ENCODE data around the gene ACACB.

ACACB gene

GRCh38 chr12:109209082-109209481, 92.7 kb downstream of the ACACB start:
- no peak for DNase-seq (ENCODE audit: low spot score)
- in situ Hi-C loops (cut with MboI; ENCODE audit: low pct_unique_long_range_greater_than_20kb, low sequenced_read_pairs, unreplicated experiment) = no loop called here

DNA sequence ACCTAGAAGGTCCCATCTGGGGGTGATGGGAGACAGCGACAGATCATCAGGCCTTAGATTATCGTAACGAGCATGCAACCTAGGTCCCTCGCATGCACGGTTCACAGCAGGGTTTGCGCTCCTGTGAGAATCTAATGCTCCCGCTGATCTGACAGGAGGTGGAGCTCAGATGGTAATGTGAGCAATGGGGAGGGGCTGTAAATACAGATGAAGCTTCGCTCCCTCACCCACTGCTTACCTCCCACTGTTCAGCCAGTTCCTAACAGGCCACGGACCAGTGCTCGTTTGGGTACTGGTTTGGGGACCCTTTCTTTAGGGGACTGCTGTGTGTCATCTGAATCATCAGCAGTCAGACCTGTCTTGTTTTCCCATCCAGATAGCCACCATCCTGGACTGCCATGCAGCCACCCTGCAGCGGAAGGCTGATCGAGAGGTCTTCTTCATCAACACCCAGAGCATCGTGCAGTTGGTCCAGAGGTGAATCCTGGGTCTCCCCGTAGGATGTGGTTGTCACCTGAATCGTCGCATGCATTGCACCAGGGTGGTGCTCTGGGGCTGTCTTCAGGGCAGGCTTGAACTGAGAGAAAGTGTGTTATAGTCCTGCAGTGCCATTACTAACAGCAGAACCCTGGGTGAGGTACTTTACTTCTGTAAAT, 96.2 kb downstream of the ACACB start:
- TF ChIP-seq, protein P1, sequence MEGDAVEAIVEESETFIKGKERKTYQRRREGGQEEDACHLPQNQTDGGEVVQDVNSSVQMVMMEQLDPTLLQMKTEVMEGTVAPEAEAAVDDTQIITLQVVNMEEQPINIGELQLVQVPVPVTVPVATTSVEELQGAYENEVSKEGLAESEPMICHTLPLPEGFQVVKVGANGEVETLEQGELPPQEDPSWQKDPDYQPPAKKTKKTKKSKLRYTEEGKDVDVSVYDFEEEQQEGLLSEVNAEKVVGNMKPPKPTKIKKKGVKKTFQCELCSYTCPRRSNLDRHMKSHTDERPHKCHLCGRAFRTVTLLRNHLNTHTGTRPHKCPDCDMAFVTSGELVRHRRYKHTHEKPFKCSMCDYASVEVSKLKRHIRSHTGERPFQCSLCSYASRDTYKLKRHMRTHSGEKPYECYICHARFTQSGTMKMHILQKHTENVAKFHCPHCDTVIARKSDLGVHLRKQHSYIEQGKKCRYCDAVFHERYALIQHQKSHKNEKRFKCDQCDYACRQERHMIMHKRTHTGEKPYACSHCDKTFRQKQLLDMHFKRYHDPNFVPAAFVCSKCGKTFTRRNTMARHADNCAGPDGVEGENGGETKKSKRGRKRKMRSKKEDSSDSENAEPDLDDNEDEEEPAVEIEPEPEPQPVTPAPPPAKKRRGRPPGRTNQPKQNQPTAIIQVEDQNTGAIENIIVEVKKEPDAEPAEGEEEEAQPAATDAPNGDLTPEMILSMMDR (IDR thresholded peaks at IDR 0.05; ENCODE audit: extremely low read depth, insufficient read depth, missing control alignments) = no peak
- DNase-seq (ENCODE audit: low spot score) = no peak
- in situ Hi-C loops (cut with MboI; ENCODE audit: low pct_unique_long_range_greater_than_20kb, low sequenced_read_pairs, unreplicated experiment) = no loop called here

More at GRCh38 chr12:109209082-109209481, 92.7 kb downstream of the ACACB start:
- TF ChIP-seq, protein P1 (IDR thresholded peaks at IDR 0.05; ENCODE audit: extremely low read depth, insufficient read depth, missing control alignments) = no peak

DNA sequence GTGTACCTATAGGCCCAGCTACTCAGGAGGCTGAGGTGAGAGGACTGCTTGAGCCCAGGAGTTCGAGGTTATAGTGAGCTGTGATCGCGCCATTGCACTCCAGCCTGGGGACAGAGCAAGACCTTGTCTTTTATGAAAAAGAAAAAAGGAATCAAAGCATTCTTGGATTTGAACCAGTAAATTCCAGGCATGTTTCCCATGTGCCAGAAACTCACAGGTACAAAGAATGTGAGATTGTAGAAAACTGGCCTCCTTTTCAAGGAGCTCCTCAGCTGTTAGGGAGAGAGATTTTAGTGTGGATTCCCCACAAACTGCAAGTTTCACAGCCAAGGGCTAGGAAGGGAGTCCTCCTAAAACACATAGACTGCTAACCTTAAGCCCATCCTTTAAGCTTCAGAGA, 97.7 kb downstream of the ACACB start:
- TF ChIP-seq, protein P1 (IDR thresholded peaks at IDR 0.05; ENCODE audit: extremely low read depth, insufficient read depth, missing control alignments) = no peak
- in situ Hi-C loops (cut with MboI; ENCODE audit: low pct_unique_long_range_greater_than_20kb, low sequenced_read_pairs, unreplicated experiment) = no loop called here
- DNase-seq (ENCODE audit: low spot score) = no peak

DNA sequence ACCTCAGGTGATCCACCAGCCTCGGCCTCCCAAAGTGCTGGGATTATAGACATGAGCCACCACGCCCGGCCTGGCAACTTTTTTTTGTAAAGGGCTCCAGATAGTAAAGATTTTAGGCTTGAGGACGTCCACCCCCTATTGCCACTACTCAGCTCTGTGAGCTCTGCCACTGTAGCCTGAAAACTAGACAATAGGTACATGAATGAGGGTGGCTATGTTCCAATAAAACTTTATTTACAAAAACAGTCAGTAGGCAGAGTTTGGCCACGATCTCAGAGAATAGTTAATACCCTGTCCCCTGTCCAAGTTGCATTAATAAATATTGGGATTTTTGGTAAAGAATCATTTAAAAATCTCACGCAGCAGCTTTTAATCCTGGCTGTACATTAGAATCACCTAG, 102.6 kb downstream of the ACACB start:
- TF ChIP-seq, protein P1 (IDR thresholded peaks at IDR 0.05; ENCODE audit: extremely low read depth, insufficient read depth, missing control alignments) = no peak
- no peak for DNase-seq (ENCODE audit: low spot score)
- in situ Hi-C loops (cut with MboI; ENCODE audit: low pct_unique_long_range_greater_than_20kb, low sequenced_read_pairs, unreplicated experiment) = no loop called here

- in situ Hi-C loops (cut with MboI; ENCODE audit: low pct_unique_long_range_greater_than_20kb, low sequenced_read_pairs, unreplicated experiment) = no loop called here
- TF ChIP-seq, protein P1 (IDR thresholded peaks at IDR 0.05; ENCODE audit: extremely low read depth, insufficient read depth, missing control alignments) = no peak
Measured at GRCh38 chr12:109219938-109220337, 103.6 kb downstream of the ACACB start.

GRCh38 chr12:109221277-109221931, 105.0 kb downstream of the ACACB start:
- TF ChIP-seq, protein P1 (IDR thresholded peaks at IDR 0.05; ENCODE audit: extremely low read depth, insufficient read depth, missing control alignments) = no peak
- in situ Hi-C loops (cut with MboI; ENCODE audit: low pct_unique_long_range_greater_than_20kb, low sequenced_read_pairs, unreplicated experiment) = no loop called here
- no peak for DNase-seq (ENCODE audit: low spot score)

More at GRCh38 chr12:109219938-109220337, 103.6 kb downstream of the ACACB start:
- no peak for DNase-seq (ENCODE audit: low spot score)

Data from GM13977 (cell line).